ENCODE data around the gene NTHL1.

- TF ChIP-seq CTCF (IDR thresholded peaks at IDR 0.05; ENCODE audit: low read depth, low read length, poor library complexity, severe bottlenecking) (no peak), EZH2phosphoT487 (IDR thresholded peaks at IDR 0.05; ENCODE audit: borderline replicate concordance, low read length) (no peak)
Measured at GRCh38 chr16:2077696-2078095, 30.1 kb upstream of the NTHL1 start.

All from DOHH2 (cell line).